Uterus (tissue), 4 donors: ENCODE measurements around the gene APP. TPM values are rescaled to one million over a fixed set of nuclear protein-coding genes. Genes with fewer than 3 reads are reported as not detected.

Experiments used
- DNase-seq, 2 donors: peaks; one replicate each; pipeline ENCODE4 v3.0.0-alpha.2; 2019 to 2020
- H3K27ac ChIP-seq, 2 donors: fragments of 200-600 bp; sonication (generic); 1 replicate in 1 of 2; 2 replicates in 1 of 2; pipeline ENCODE4 v1.5.1; 2016 to 2018
- H3K27me3 ChIP-seq, 2 donors: fragments of 200-600 bp; sonication (generic); one replicate each; pipeline ENCODE4 v1.5.1; 2018 to 2019; ENCODE audit warnings: control low read depth in 1 of 2
- H3K36me3 ChIP-seq, 2 donors: fragments of 200-600 bp; sonication (generic); one replicate each; pipeline ENCODE4 v1.5.1; 2019; ENCODE audit warnings: control low read depth in 1 of 2
- H3K4me1 ChIP-seq, 2 donors: fragments of 200-600 bp; sonication (generic); one replicate each; pipeline ENCODE4 v1.5.1; 2018 to 2019; ENCODE audit warnings: control low read depth in 1 of 2
- H3K4me3 ChIP-seq, 2 donors: fragments of 200-600 bp; sonication (generic); 1 replicate in 1 of 2; 2 replicates in 1 of 2; pipeline ENCODE4 v1.5.1; 2018 to 2019; ENCODE audit warnings: mild to moderate bottlenecking in 1 of 2
- H3K9me3 ChIP-seq, 2 donors: fragments of 200-600 bp; sonication (generic); one replicate each; pipeline ENCODE4 v1.5.1; 2019; ENCODE audit warnings: control low read depth in 1 of 2
- POLR2A ChIP-seq, 2 donors: fragments of 450-650 bp; IDR thresholded peaks; one replicate each; pipeline ENCODE4 v1.6.1; 2016; ENCODE audit warnings: antibody characterized with exemption in 2 of 2, mild to moderate bottlenecking in 1 of 2, moderate library complexity in 1 of 2
- intact Hi-C: fragments of 100-400 bp; cut with DNase I; formaldehyde crosslinking; loops from one replicate; pipeline ENCODE4 v1.15.1; 2023; ENCODE audit warnings: low total_unique reads
- total RNA-seq, 4 donors: library from RNA; depleted of rRNA in 3 of 4; stranded (reverse); fragments of >200 nt in 3 of 4; gene quantifications; one replicate each; pipeline versions ENCODE4 v1.1.0 to v1.2.4, GENCODE V29; 2014 to 2023
- TF ChIP-seq, protein P1 (sequence below), 4 experiments: fragments of 200-600 bp in 2 of 4; fragments of 450-650 bp in 2 of 4; sonication (generic) in 2 of 4; IDR thresholded peaks; one replicate each; pipeline ENCODE4 v1.5.1; 2016 to 2019; ENCODE audit warnings: antibody characterized with exemption in 4 of 4, mild to moderate bottlenecking in 2 of 4, moderate library complexity in 1 of 4
- donor health status: DM: yes; HTN: yes; CAD: no.

Gene APP
- total RNA-seq, 4 donors from 2014 or later: 212 to 537 (median 430) TPM

GRCh38 chr21:26116456-26117011 lies 54.0 kb downstream of the APP start:
- peaks cover 4 to 16% of the 10 kb centered on the region in 2 donors for H3K4me1 ChIP-seq
- H3K27ac ChIP-seq: peak overlapping the region; percentile 47 to 56
- H3K27me3 ChIP-seq: no peaks in the 10 kb centered on the region
- no peak overlapping the region for H3K4me3 ChIP-seq
- intact Hi-C loops: no loop called here
- H3K9me3 ChIP-seq: no peaks in the 10 kb centered on the region
- no peaks in the 10 kb centered on the region for H3K36me3 ChIP-seq
- no peak for TF ChIP-seq POLR2A (IDR thresholded peaks at IDR 0.05)
- TF ChIP-seq, protein P1, sequence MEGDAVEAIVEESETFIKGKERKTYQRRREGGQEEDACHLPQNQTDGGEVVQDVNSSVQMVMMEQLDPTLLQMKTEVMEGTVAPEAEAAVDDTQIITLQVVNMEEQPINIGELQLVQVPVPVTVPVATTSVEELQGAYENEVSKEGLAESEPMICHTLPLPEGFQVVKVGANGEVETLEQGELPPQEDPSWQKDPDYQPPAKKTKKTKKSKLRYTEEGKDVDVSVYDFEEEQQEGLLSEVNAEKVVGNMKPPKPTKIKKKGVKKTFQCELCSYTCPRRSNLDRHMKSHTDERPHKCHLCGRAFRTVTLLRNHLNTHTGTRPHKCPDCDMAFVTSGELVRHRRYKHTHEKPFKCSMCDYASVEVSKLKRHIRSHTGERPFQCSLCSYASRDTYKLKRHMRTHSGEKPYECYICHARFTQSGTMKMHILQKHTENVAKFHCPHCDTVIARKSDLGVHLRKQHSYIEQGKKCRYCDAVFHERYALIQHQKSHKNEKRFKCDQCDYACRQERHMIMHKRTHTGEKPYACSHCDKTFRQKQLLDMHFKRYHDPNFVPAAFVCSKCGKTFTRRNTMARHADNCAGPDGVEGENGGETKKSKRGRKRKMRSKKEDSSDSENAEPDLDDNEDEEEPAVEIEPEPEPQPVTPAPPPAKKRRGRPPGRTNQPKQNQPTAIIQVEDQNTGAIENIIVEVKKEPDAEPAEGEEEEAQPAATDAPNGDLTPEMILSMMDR (IDR thresholded peaks at IDR 0.05): no peak
- DNase-seq: no peak

GRCh38 chr21:26115899-26116298 lies 54.7 kb downstream of the APP start:
- Histone ChIP-seq H3K4me1 (peaks cover 4 to 16% of the 10 kb centered on the region in 2 donors), H3K9me3 (no peaks in the 10 kb centered on the region), H3K27me3 (no peaks in the 10 kb centered on the region), H3K27ac (peak overlapping the region; percentile 47 to 56), H3K36me3 (no peaks in the 10 kb centered on the region), H3K4me3 (no peak overlapping the region)
- TF ChIP-seq, protein P1 (IDR thresholded peaks at IDR 0.05): no peak
- no peak for TF ChIP-seq POLR2A (IDR thresholded peaks at IDR 0.05)
- intact Hi-C loops: no loop called here
- DNase-seq: no peak

DNA sequence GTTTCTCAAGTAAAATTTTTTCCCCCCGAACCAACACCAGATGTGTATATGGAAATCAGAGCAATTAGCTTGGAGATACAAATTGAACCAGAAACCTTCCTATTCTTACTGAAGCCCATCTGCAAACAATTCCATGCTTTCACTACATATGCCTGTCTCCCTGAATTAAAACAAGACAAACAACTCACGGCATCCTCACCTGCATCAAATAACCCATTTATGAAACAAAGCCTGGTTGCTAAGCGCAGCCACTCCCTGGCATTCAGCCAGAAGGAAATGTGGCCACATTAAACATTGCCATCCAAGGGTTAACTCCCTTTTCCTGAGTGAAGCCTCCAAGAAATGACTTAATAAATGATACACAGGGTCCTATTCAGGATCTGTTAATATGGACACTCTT lies 55.3 kb downstream of the APP start:
- Histone ChIP-seq H3K9me3 (no peaks in the 10 kb centered on the region), H3K4me3 (no peak overlapping the region), H3K36me3 (no peaks in the 10 kb centered on the region), H3K27ac (peak overlapping the region; percentile 47 to 56), H3K4me1 (peaks cover 4 to 16% of the 10 kb centered on the region in 2 donors), H3K27me3 (no peaks in the 10 kb centered on the region)
- no peak for DNase-seq
- TF ChIP-seq POLR2A (IDR thresholded peaks at IDR 0.05): no peak
- TF ChIP-seq, protein P1 (IDR thresholded peaks at IDR 0.05): no peak
- intact Hi-C loops: no loop called here

DNA sequence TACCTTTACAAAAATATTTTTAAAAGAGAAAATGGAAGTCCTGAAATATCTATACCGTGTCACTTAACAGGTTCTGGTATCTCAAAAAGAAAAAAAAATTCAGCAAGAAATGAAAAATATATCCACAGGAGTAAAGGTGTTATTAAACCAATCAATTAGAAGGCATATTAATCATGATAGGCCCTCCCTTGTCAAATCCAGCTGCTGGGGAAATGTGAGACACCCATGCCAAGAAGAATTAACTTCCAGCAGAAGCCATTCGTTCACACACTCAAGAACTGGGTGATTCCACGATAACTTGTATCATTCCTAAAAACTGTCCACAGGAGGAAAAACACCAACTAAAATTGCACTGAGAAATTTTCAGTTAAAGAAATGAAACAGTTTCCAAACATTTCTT lies 57.6 kb downstream of the APP start:
- TF ChIP-seq, protein P1 (IDR thresholded peaks at IDR 0.05): no peak
- no peak for TF ChIP-seq POLR2A (IDR thresholded peaks at IDR 0.05)
- intact Hi-C loops: no loop called here
- peaks cover 4 to 16% of the 10 kb centered on the region in 2 donors for H3K4me1 ChIP-seq
- H3K4me3 ChIP-seq: no peak overlapping the region
- H3K27me3 ChIP-seq: no peaks in the 10 kb centered on the region
- no peaks in the 10 kb centered on the region for H3K36me3 ChIP-seq
- no peaks in the 10 kb centered on the region for H3K9me3 ChIP-seq
- no peak overlapping the region for H3K27ac ChIP-seq
- no peak for DNase-seq

- TF ChIP-seq, protein P1 (IDR thresholded peaks at IDR 0.05): no peak
- TF ChIP-seq POLR2A (IDR thresholded peaks at IDR 0.05): no peak
- H3K27ac ChIP-seq: no peak overlapping the region
- no peaks in the 10 kb centered on the region for H3K27me3 ChIP-seq
- no peak for DNase-seq
- H3K4me3 ChIP-seq: no peak overlapping the region
- H3K36me3 ChIP-seq: no peaks in the 10 kb centered on the region
- H3K9me3 ChIP-seq: no peaks in the 10 kb centered on the region
- peaks cover 4 to 16% of the 10 kb centered on the region in 2 donors for H3K4me1 ChIP-seq
- intact Hi-C loops: no loop called here
Measured at GRCh38 chr21:26112127-26112742, 58.3 kb downstream of the APP start.
